Measurements from ENCODE around the gene WDR86. TPM values are rescaled to one million over a fixed set of nuclear protein-coding genes. Genes with fewer than 3 reads are reported as not detected.

The WDR86 gene
- total RNA-seq, 1 donor from 2014 or later = 82.9 TPM

GRCh38 chr7:151341357-151342101 is 68.3 kb downstream of the WDR86 start, which contains the start of gene NUB1:
Gene NUB1 (plus strand): TSS chr7:151341812. CDS start chr7:151345350, 3,538 bp downstream.
- peak within 1 kb of the TSS; percentile 64 for H3K27ac Mint-ChIP-seq

GRCh38 chr7:151340794-151341356 is 69.0 kb downstream of the WDR86 start:
- peaks cover 6% of the 10 kb centered on the region for H3K4me1 Mint-ChIP-seq (ENCODE audit: low read depth)
- H3K27ac Mint-ChIP-seq = no peak overlapping the region
- H3K36me3 Mint-ChIP-seq (ENCODE audit: insufficient read depth) = peaks cover 3% of the 10 kb centered on the region
- H3K27me3 Mint-ChIP-seq = peaks cover 8% of the 10 kb centered on the region
- TF ChIP-seq, protein P1, sequence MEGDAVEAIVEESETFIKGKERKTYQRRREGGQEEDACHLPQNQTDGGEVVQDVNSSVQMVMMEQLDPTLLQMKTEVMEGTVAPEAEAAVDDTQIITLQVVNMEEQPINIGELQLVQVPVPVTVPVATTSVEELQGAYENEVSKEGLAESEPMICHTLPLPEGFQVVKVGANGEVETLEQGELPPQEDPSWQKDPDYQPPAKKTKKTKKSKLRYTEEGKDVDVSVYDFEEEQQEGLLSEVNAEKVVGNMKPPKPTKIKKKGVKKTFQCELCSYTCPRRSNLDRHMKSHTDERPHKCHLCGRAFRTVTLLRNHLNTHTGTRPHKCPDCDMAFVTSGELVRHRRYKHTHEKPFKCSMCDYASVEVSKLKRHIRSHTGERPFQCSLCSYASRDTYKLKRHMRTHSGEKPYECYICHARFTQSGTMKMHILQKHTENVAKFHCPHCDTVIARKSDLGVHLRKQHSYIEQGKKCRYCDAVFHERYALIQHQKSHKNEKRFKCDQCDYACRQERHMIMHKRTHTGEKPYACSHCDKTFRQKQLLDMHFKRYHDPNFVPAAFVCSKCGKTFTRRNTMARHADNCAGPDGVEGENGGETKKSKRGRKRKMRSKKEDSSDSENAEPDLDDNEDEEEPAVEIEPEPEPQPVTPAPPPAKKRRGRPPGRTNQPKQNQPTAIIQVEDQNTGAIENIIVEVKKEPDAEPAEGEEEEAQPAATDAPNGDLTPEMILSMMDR (IDR thresholded peaks at IDR 0.05; ENCODE audit: unreplicated experiment) = no peak
- H3K9me3 Mint-ChIP-seq (ENCODE audit: low read depth) = no peaks in the 10 kb centered on the region
- no peak for DNase-seq (ENCODE audit: low spot score, unreplicated experiment)
- peak overlapping the region; percentile 80 for H3K4me3 Mint-ChIP-seq (ENCODE audit: low read depth)

More at GRCh38 chr7:151341357-151342101, 68.3 kb downstream of the WDR86 start, which contains the start of gene NUB1:
- peaks cover 6% of the 10 kb centered on the region for H3K4me1 Mint-ChIP-seq (ENCODE audit: low read depth)
- peak; percentile 96 for DNase-seq (ENCODE audit: low spot score, unreplicated experiment)
- TF ChIP-seq, protein P1 (IDR thresholded peaks at IDR 0.05; ENCODE audit: unreplicated experiment) = peak; percentile 6
- H3K27me3 Mint-ChIP-seq = peaks cover 5% of the 10 kb centered on the region
- no peaks in the 10 kb centered on the region for H3K9me3 Mint-ChIP-seq (ENCODE audit: low read depth)
- H3K36me3 Mint-ChIP-seq (ENCODE audit: insufficient read depth) = peaks cover 3% of the 10 kb centered on the region
- H3K4me3 Mint-ChIP-seq (ENCODE audit: low read depth) = peak within 1 kb of the TSS; percentile 80

GRCh38 chr7:151339651-151340382 is 70.0 kb downstream of the WDR86 start:
- DNase-seq (ENCODE audit: low spot score, unreplicated experiment) = no peak
- H3K27ac Mint-ChIP-seq = no peak overlapping the region
- no peak overlapping the region for H3K4me3 Mint-ChIP-seq (ENCODE audit: low read depth)
- H3K9me3 Mint-ChIP-seq (ENCODE audit: low read depth) = no peaks in the 10 kb centered on the region
- peaks cover 6% of the 10 kb centered on the region for H3K4me1 Mint-ChIP-seq (ENCODE audit: low read depth)
- H3K36me3 Mint-ChIP-seq (ENCODE audit: insufficient read depth) = no peaks in the 10 kb centered on the region
- H3K27me3 Mint-ChIP-seq = peaks cover 10% of the 10 kb centered on the region
- TF ChIP-seq, protein P1 (IDR thresholded peaks at IDR 0.05; ENCODE audit: unreplicated experiment) = no peak

- H3K9me3 Mint-ChIP-seq (ENCODE audit: low read depth) = no peaks in the 10 kb centered on the region
- peaks cover 11% of the 10 kb centered on the region for H3K27me3 Mint-ChIP-seq
- TF ChIP-seq, protein P1 (IDR thresholded peaks at IDR 0.05; ENCODE audit: unreplicated experiment) = no peak
- no peak for DNase-seq (ENCODE audit: low spot score, unreplicated experiment)
- no peak overlapping the region for H3K27ac Mint-ChIP-seq
- no peak overlapping the region for H3K4me3 Mint-ChIP-seq (ENCODE audit: low read depth)
- no peaks in the 10 kb centered on the region for H3K36me3 Mint-ChIP-seq (ENCODE audit: insufficient read depth)
- H3K4me1 Mint-ChIP-seq (ENCODE audit: low read depth) = peaks cover 6% of the 10 kb centered on the region
Measured at GRCh38 chr7:151338809-151339208, 71.0 kb downstream of the WDR86 start.

- no peak for DNase-seq (ENCODE audit: low spot score, unreplicated experiment)
- Mint-ChIP-seq H3K27me3 (peaks cover 11% of the 10 kb centered on the region), H3K4me1 (ENCODE audit: low read depth) (peaks cover 2% of the 10 kb centered on the region), H3K4me3 (ENCODE audit: low read depth) (no peak overlapping the region), H3K36me3 (ENCODE audit: insufficient read depth) (no peaks in the 10 kb centered on the region), H3K27ac (no peak overlapping the region), H3K9me3 (ENCODE audit: low read depth) (no peaks in the 10 kb centered on the region)
- TF ChIP-seq, protein P1 (IDR thresholded peaks at IDR 0.05; ENCODE audit: unreplicated experiment) = no peak
Measured at GRCh38 chr7:151337346-151337745, 72.5 kb downstream of the WDR86 start.
